ENCODE measurements around the gene CLDN24. TPM values are rescaled to one million over a fixed set of nuclear protein-coding genes. Genes with fewer than 3 reads are reported as not detected.
"Not testable (repeated sequence)": the region's sequence is repeated elsewhere in the genome, so short reads cannot be mapped to it uniquely, and the experiment has no call there.

Gene CLDN24
- total RNA-seq, 1 experiment from 2014 or later: not detected

- peaks cover 0 to 7% of the 10 kb centered on the region in 2 experiments; a peak in 1 of 4 replicates for H3K4me1 Mint-ChIP-seq
These were observed 2.4 kb upstream of the CLDN24 start for GRCh38 chr4:183324619-183325018.

GRCh38 chr4:183324056-183324455 is 1.8 kb upstream of the CLDN24 start:
- H3K23ac ChIP-seq (ENCODE audit: insufficient read length, low read depth, low read length); H2BK5ac ChIP-seq (ENCODE audit: insufficient read length, low read length); H3K14ac ChIP-seq (ENCODE audit: insufficient read depth, low read length); H2AK5ac ChIP-seq (ENCODE audit: insufficient read length, low read length); H2BK12ac ChIP-seq (ENCODE audit: insufficient read length, low read depth, low read length); H3K23me2 ChIP-seq (ENCODE audit: insufficient read length, low read depth, low read length, poor library complexity, severe bottlenecking); H4K91ac ChIP-seq (ENCODE audit: insufficient read length, low read depth, low read length); H2BK15ac ChIP-seq (ENCODE audit: low read depth, low read length); H4K20me1 ChIP-seq (ENCODE audit: control insufficient read depth, insufficient read depth, insufficient read length); DNase-seq; H3K27ac Mint-ChIP-seq; H3K4me2 ChIP-seq (ENCODE audit: insufficient read depth, insufficient read length, low read length); H4K5ac ChIP-seq (ENCODE audit: insufficient read length, low read depth, low read length); H3K9ac ChIP-seq (ENCODE audit: extremely low read depth, insufficient read length, low read length); H2AFZ ChIP-seq (ENCODE audit: low read length); H3K4me1 Mint-ChIP-seq; H3K18ac ChIP-seq (ENCODE audit: insufficient read length, low read depth, low read length); H3K4me3 Mint-ChIP-seq; H3K79me2 ChIP-seq (ENCODE audit: insufficient read depth, low read length); H3K27me3 ChIP-seq (ENCODE audit: insufficient read depth, low read length); H3K4ac ChIP-seq (ENCODE audit: low read depth, low read length); H2BK120ac ChIP-seq (ENCODE audit: low read depth, low read length, poor library complexity, severe bottlenecking); H3K27me3 Mint-ChIP-seq (ENCODE audit: low read depth); H3K4me1 ChIP-seq (ENCODE audit: insufficient read depth, low read length); H3T11ph ChIP-seq (ENCODE audit: low read length); H2BK20ac ChIP-seq (ENCODE audit: low read depth, low read length, poor library complexity, severe bottlenecking); H3K27ac ChIP-seq (ENCODE audit: insufficient read length, low read depth, low read length); H4K8ac ChIP-seq (replicated peaks; ENCODE audit: insufficient read length, low read depth, low read length); H3K9me3 ChIP-seq (ENCODE audit: control insufficient read depth, low read depth, low read length); H3K79me1 ChIP-seq (ENCODE audit: insufficient read depth, low read depth, low read length, poor library complexity, severe bottlenecking); H3K56ac ChIP-seq (ENCODE audit: insufficient read length, low read depth, low read length): not testable (repeated sequence)
- Mint-ChIP-seq H3K36me3 (ENCODE audit: insufficient read depth in 1 of 3, low read depth in 3 of 3) (peaks cover 12 to 26% (median 22%) of the 10 kb centered on the region in 3 experiments), H3K9me3 (peaks cover 19 to 22% of the 10 kb centered on the region in 2 experiments)
- WGBS (ENCODE audit: extremely low coverage, insufficient read length, low lambda C conversion rate): no CpG with 5 or more reads among the region's 11 CpGs

More at GRCh38 chr4:183324619-183325018, 2.4 kb upstream of the CLDN24 start:
- no peak overlapping the region for H3K4me3 Mint-ChIP-seq
- Histone ChIP-seq H2AK5ac (ENCODE audit: insufficient read length, low read length) (no peak overlapping the region), H3K4me1 (ENCODE audit: insufficient read depth, low read length) (no peaks in the 10 kb centered on the region), H3K23ac (ENCODE audit: insufficient read length, low read depth, low read length) (no peak overlapping the region), H2BK5ac (ENCODE audit: insufficient read length, low read length) (no peak overlapping the region), H3K18ac (ENCODE audit: insufficient read length, low read depth, low read length) (no peak overlapping the region), H3K14ac (ENCODE audit: insufficient read depth, low read length) (no peak overlapping the region), H3K4me2 (ENCODE audit: insufficient read depth, insufficient read length, low read length) (no peak overlapping the region), H3K23me2 (ENCODE audit: insufficient read length, low read depth, low read length, poor library complexity, severe bottlenecking) (no peaks in the 10 kb centered on the region), H2BK12ac (ENCODE audit: insufficient read length, low read depth, low read length) (no peak overlapping the region), H3K27ac (ENCODE audit: insufficient read length, low read depth, low read length) (no peak overlapping the region), H3T11ph (ENCODE audit: low read length) (no peak overlapping the region), H2BK20ac (ENCODE audit: low read depth, low read length, poor library complexity, severe bottlenecking) (no peak overlapping the region), H3K79me2 (ENCODE audit: insufficient read depth, low read length) (no peaks in the 10 kb centered on the region), H4K91ac (ENCODE audit: insufficient read length, low read depth, low read length) (no peak overlapping the region), H2BK15ac (ENCODE audit: low read depth, low read length) (no peak overlapping the region), H3K79me1 (ENCODE audit: insufficient read depth, low read depth, low read length, poor library complexity, severe bottlenecking) (no peaks in the 10 kb centered on the region), H3K4ac (ENCODE audit: low read depth, low read length) (no peak overlapping the region), H3K56ac (ENCODE audit: insufficient read length, low read depth, low read length) (no peak overlapping the region), H3K9ac (ENCODE audit: extremely low read depth, insufficient read length, low read length) (no peak overlapping the region), H4K5ac (ENCODE audit: insufficient read length, low read depth, low read length) (no peak overlapping the region), H3K9me3 (ENCODE audit: control insufficient read depth, low read depth, low read length) (no peaks in the 10 kb centered on the region), H3K27me3 (ENCODE audit: insufficient read depth, low read length) (no peaks in the 10 kb centered on the region), H4K20me1 (ENCODE audit: control insufficient read depth, insufficient read depth, insufficient read length) (no peaks in the 10 kb centered on the region), H2BK120ac (ENCODE audit: low read depth, low read length, poor library complexity, severe bottlenecking) (no peak overlapping the region), H4K8ac (replicated peaks; ENCODE audit: insufficient read length, low read depth, low read length) (no peak overlapping the region), H2AFZ (ENCODE audit: low read length) (no peak overlapping the region)
- no peak for TF ChIP-seq CTCF (conservative IDR thresholded peaks at IDR 0.05)
- H3K36me3 Mint-ChIP-seq (ENCODE audit: insufficient read depth in 1 of 3, low read depth in 3 of 3): peaks cover 10 to 26% (median 21%) of the 10 kb centered on the region in 3 experiments
- peaks cover 19 to 26% of the 10 kb centered on the region in 2 experiments for H3K9me3 Mint-ChIP-seq
- DNase-seq: no peak
- WGBS (ENCODE audit: extremely low coverage, insufficient read length, low lambda C conversion rate): no CpG with 5 or more reads among the region's 7 CpGs
- H3K27ac Mint-ChIP-seq: no peak overlapping the region
- no peaks in the 10 kb centered on the region for H3K27me3 Mint-ChIP-seq (ENCODE audit: low read depth)
